H9 (cell line): ENCODE data around the gene SIN3B. TPM values are rescaled to one million over a fixed set of nuclear protein-coding genes. Genes with fewer than 3 reads are reported as not detected.

Experiments used
- DNase-seq: peaks from one replicate; pipeline ENCODE4 v3.0.0-alpha.2; 2017
- H2AFZ ChIP-seq: one replicate; pipeline ENCODE4 v1.6.1; 2013; ENCODE audit warnings: mild to moderate bottlenecking, low read length, control low read depth, moderate library complexity
- H2AK5ac ChIP-seq: 2 replicates; pipeline ENCODE4 v1.6.1; 2013; ENCODE audit warnings: low read length, control low read depth, mixed read lengths; ENCODE audit not compliant: insufficient read length
- H2BK120ac ChIP-seq: one replicate; pipeline ENCODE4 v1.6.1; 2013; ENCODE audit warnings: low read depth, mild to moderate bottlenecking, low read length, control low read depth, inconsistent platforms; ENCODE audit not compliant: poor library complexity, severe bottlenecking
- H2BK12ac ChIP-seq: 2 replicates; pipeline ENCODE4 v1.6.1; 2013; ENCODE audit warnings: low read length, control low read depth, mixed read lengths, low read depth; ENCODE audit not compliant: insufficient read length
- H2BK15ac ChIP-seq: 2 replicates; pipeline ENCODE4 v1.6.1; 2013; ENCODE audit warnings: low read depth, low read length, control low read depth
- H2BK20ac ChIP-seq: one replicate; pipeline ENCODE4 v1.6.1; 2013; ENCODE audit warnings: low read depth, mild to moderate bottlenecking, low read length, control low read depth, inconsistent platforms; ENCODE audit not compliant: poor library complexity, severe bottlenecking
- H2BK5ac ChIP-seq: 2 replicates; pipeline ENCODE4 v1.6.1; 2013; ENCODE audit warnings: low read length, control low read depth, mixed read lengths; ENCODE audit not compliant: insufficient read length
- H3K14ac ChIP-seq: 2 replicates; pipeline ENCODE4 v1.6.1; 2013; ENCODE audit warnings: low read length, control low read depth; ENCODE audit not compliant: insufficient read depth
- H3K18ac ChIP-seq: 2 replicates; pipeline ENCODE4 v1.6.1; 2013; ENCODE audit warnings: low read depth, mild to moderate bottlenecking, mixed read lengths, low read length, control low read depth; ENCODE audit not compliant: insufficient read length
- H3K23ac ChIP-seq: 2 replicates; pipeline ENCODE4 v1.6.1; 2013; ENCODE audit warnings: low read length, control low read depth, mixed read lengths, low read depth; ENCODE audit not compliant: insufficient read length
- H3K23me2 ChIP-seq: 2 replicates; pipeline ENCODE4 v1.6.1; 2013; ENCODE audit warnings: low read depth, mild to moderate bottlenecking, mixed read lengths, low read length, control low read depth; ENCODE audit not compliant: insufficient read length, poor library complexity, severe bottlenecking
- H3K27ac ChIP-seq: 2 replicates; pipeline ENCODE4 v1.5.1; 2013; ENCODE audit warnings: low read length, control low read depth, mixed read lengths, low read depth; ENCODE audit not compliant: insufficient read length
- H3K27me3 ChIP-seq: 2 replicates; pipeline ENCODE4 v1.6.1; 2013; ENCODE audit warnings: low read length, control low read depth, inconsistent platforms; ENCODE audit not compliant: insufficient read depth
- H3K4ac ChIP-seq: 2 replicates; pipeline ENCODE4 v1.6.1; 2013; ENCODE audit warnings: low read depth, mild to moderate bottlenecking, control low read depth, inconsistent platforms, low read length, moderate library complexity
- H3K4me1 ChIP-seq: 2 replicates; pipeline ENCODE4 v1.6.1; 2013; ENCODE audit warnings: low read length, control low read depth, inconsistent platforms; ENCODE audit not compliant: insufficient read depth
- H3K4me2 ChIP-seq: 2 replicates; pipeline ENCODE4 v1.6.1; 2013; ENCODE audit warnings: low read length, control low read depth, mixed read lengths; ENCODE audit not compliant: insufficient read length, insufficient read depth
- H3K56ac ChIP-seq: 2 replicates; pipeline ENCODE4 v1.6.1; 2013; ENCODE audit warnings: low read depth, mild to moderate bottlenecking, mixed read lengths, low read length, control low read depth; ENCODE audit not compliant: insufficient read length
- H3K79me1 ChIP-seq: 2 replicates; pipeline ENCODE4 v1.6.1; 2013; ENCODE audit warnings: low read depth, mild to moderate bottlenecking, moderate library complexity, low read length, control low read depth, inconsistent platforms; ENCODE audit not compliant: insufficient read depth, poor library complexity, severe bottlenecking
- H3K79me2 ChIP-seq: 2 replicates; pipeline ENCODE4 v1.6.1; 2013; ENCODE audit warnings: low read length, control low read depth, inconsistent platforms; ENCODE audit not compliant: insufficient read depth
- H3K9ac ChIP-seq: 2 replicates; pipeline ENCODE4 v1.6.1; 2013; ENCODE audit warnings: low read length, control low read depth, mixed read lengths; ENCODE audit not compliant: insufficient read length; ENCODE audit errors: extremely low read depth
- H3K9me3 ChIP-seq: one replicate; pipeline ENCODE4 v1.6.1; 2013; ENCODE audit warnings: low read depth, low read length, inconsistent platforms; ENCODE audit not compliant: control insufficient read depth
- H3T11ph ChIP-seq: one replicate; pipeline ENCODE4 v1.6.1; 2013; ENCODE audit warnings: mild to moderate bottlenecking, low read length, control low read depth, inconsistent platforms
- H4K20me1 ChIP-seq: one replicate; pipeline ENCODE4 v1.6.1; 2013; ENCODE audit not compliant: control insufficient read depth, insufficient read length, insufficient read depth
- H4K5ac ChIP-seq: 2 replicates; pipeline ENCODE4 v1.6.1; 2013; ENCODE audit warnings: low read depth, mild to moderate bottlenecking, mixed read lengths, low read length, control low read depth; ENCODE audit not compliant: insufficient read length
- H4K8ac ChIP-seq: replicated peaks from 2 replicates; pipeline ENCODE4 v1.6.1; 2013; ENCODE audit warnings: low read length, control low read depth, mixed read lengths, low read depth; ENCODE audit not compliant: insufficient read length
- H4K91ac ChIP-seq: 2 replicates; pipeline ENCODE4 v1.6.1; 2013; ENCODE audit warnings: low read depth, mild to moderate bottlenecking, moderate library complexity, mixed read lengths, low read length, control low read depth; ENCODE audit not compliant: insufficient read length
- H3K27ac Mint-ChIP-seq, 3 experiments: 2 replicates in 2 of 3; 3 replicates in 1 of 3; pipeline ENCODE4 v1.8.0; 2020 to 2021; ENCODE audit warnings: mixed read lengths in 3 of 3, mild to moderate bottlenecking in 1 of 3, moderate library complexity in 1 of 3
- H3K27me3 Mint-ChIP-seq: 2 replicates; pipeline ENCODE4 v1.8.0; 2021; ENCODE audit warnings: low read depth, mild to moderate bottlenecking, moderate library complexity, mixed read lengths
- H3K36me3 Mint-ChIP-seq, 3 experiments: 2 replicates in 2 of 3; 3 replicates in 1 of 3; pipeline ENCODE4 v1.8.0; 2020 to 2021; ENCODE audit warnings: low read depth in 3 of 3, mixed read lengths in 3 of 3; ENCODE audit not compliant: insufficient read depth in 1 of 3
- H3K4me1 Mint-ChIP-seq, 2 experiments: 2 replicates each; pipeline ENCODE4 v1.8.0; 2020; ENCODE audit warnings: mixed read lengths in 2 of 2
- H3K4me3 Mint-ChIP-seq, 2 experiments: 2 replicates in 1 of 2; 3 replicates in 1 of 2; pipeline ENCODE4 v1.8.0; 2020 to 2021; ENCODE audit warnings: mild to moderate bottlenecking in 2 of 2, mixed read lengths in 2 of 2, moderate library complexity in 1 of 2
- H3K9me3 Mint-ChIP-seq, 2 experiments: 2 replicates in 1 of 2; 3 replicates in 1 of 2; pipeline ENCODE4 v1.8.0; 2020; ENCODE audit warnings: mild to moderate bottlenecking in 2 of 2, mixed read lengths in 2 of 2, moderate library complexity in 1 of 2
- CTCF ChIP-seq: fragments of 200-600 bp; sonication (generic); conservative IDR thresholded peaks from 3 replicates; pipeline ENCODE4 v1.8.0; 2021; ENCODE audit warnings: antibody characterized with exemption, mild to moderate bottlenecking
- WGBS: extraction: QIAGEN DNeasy Blood & Tissue Kit; methylation state at CpG from one replicate; pipeline ENCODE4 v1.1.7; 2013; ENCODE audit warnings: missing lambda C conversion rate, low lambda C conversion rate, mixed read lengths; ENCODE audit not compliant: insufficient read length; ENCODE audit errors: extremely low coverage; 5-methylcytosine and 5-hydroxymethylcytosine counted together
- total RNA-seq: library from RNA; stranded (reverse); gene quantifications from 2 replicates; pipeline ENCODE4 v1.2.1, GENCODE V29; 2021

Gene SIN3B
- total RNA-seq, 1 experiment from 2014 or later, result 72.7 TPM

- Histone ChIP-seq H3T11ph (no peak overlapping the region), H3K23me2 (no peaks in the 10 kb centered on the region), H2AK5ac (no peak overlapping the region), H2BK5ac (no peak overlapping the region), H4K20me1 (no peaks in the 10 kb centered on the region), H3K56ac (no peak overlapping the region), H3K9me3 (no peaks in the 10 kb centered on the region), H4K91ac (no peak overlapping the region), H3K14ac (no peak overlapping the region), H3K27me3 (no peaks in the 10 kb centered on the region), H3K4me2 (no peak overlapping the region), H2AFZ (no peak overlapping the region), H2BK12ac (no peak overlapping the region), H2BK120ac (no peak overlapping the region), H2BK20ac (no peak overlapping the region), H4K5ac (no peak overlapping the region), H3K79me1 (peaks cover 2% of the 10 kb centered on the region), H3K9ac (no peak overlapping the region), H3K27ac (no peak overlapping the region), H3K18ac (no peak overlapping the region), H3K4ac (no peak overlapping the region), H4K8ac (no peak overlapping the region), H2BK15ac (no peak overlapping the region), H3K4me1 (no peaks in the 10 kb centered on the region), H3K79me2 (peaks cover 5% of the 10 kb centered on the region; the same call in 1 of the 2 replicates), H3K23ac (no peak overlapping the region)
- TF ChIP-seq CTCF, result no peak
- no peak for DNase-seq
- no peaks in the 10 kb centered on the region for H3K4me1 Mint-ChIP-seq
- WGBS, result no CpG with 5 or more reads among the region's 21 CpGs
- H3K9me3 Mint-ChIP-seq, result peaks cover 0 to 7% of the 10 kb centered on the region in 2 experiments; a peak in 2 of 5 replicates
- H3K36me3 Mint-ChIP-seq, result peaks cover 45 to 80% (median 74%) of the 10 kb centered on the region in 3 experiments; a peak in 6 of 7 replicates
- no peaks in the 10 kb centered on the region for H3K27me3 Mint-ChIP-seq
- no peak overlapping the region for H3K4me3 Mint-ChIP-seq
- H3K27ac Mint-ChIP-seq, result no peak overlapping the region
These were observed 43.5 kb downstream of the SIN3B start for GRCh38 chr19:16872728-16873127.
